Transverse colon (tissue), 4 donors: ENCODE measurements around the gene SOCS3. TPM values are rescaled to one million over a fixed set of nuclear protein-coding genes. Genes with fewer than 3 reads are reported as not detected.

Experiments
- DNase-seq: peaks from one replicate; pipeline ENCODE4 v3.0.0-alpha.2; 2019
- H3K27ac ChIP-seq, 4 donors: fragments of 200-600 bp; sonication (generic); 2 replicates each; pipeline ENCODE4 v1.5.1; 2016 to 2018; ENCODE audit warnings: inconsistent platforms in 4 of 4
- H3K27me3 ChIP-seq: fragments of 200-600 bp; sonication (generic); 2 replicates; pipeline ENCODE4 v1.5.1; 2017; ENCODE audit warnings: inconsistent platforms
- H3K36me3 ChIP-seq, 4 donors: fragments of 200-600 bp; sonication (generic); 2 replicates each; pipeline ENCODE4 v1.5.1; 2017 to 2019; ENCODE audit warnings: inconsistent platforms in 4 of 4
- H3K4me1 ChIP-seq, 4 donors: fragments of 200-600 bp; sonication (generic); 2 replicates each; pipeline ENCODE4 v1.5.1; 2017 to 2020; ENCODE audit warnings: inconsistent platforms in 4 of 4
- H3K4me3 ChIP-seq, 4 donors: fragments of 200-600 bp; sonication (generic); 1 replicate in 1 of 4; 2 replicates in 3 of 4; pipeline versions ENCODE4 v1.5.1 to v1.6.1; 2017 to 2019; ENCODE audit warnings: inconsistent platforms in 4 of 4
- H3K9me3 ChIP-seq, 2 donors: fragments of 200-600 bp; sonication (generic); 2 replicates each; pipeline ENCODE4 v1.5.1; 2017 to 2019; ENCODE audit warnings: inconsistent platforms in 2 of 2
- CTCF ChIP-seq, 5 experiments: fragments of 200-600 bp in 3 of 5; fragments of 450-650 bp in 2 of 5; sonication (generic) in 3 of 5; IDR thresholded peaks; 1 replicate in 2 of 5; 2 replicates in 3 of 5; pipeline ENCODE4 v1.5.1; 2016 to 2017; ENCODE audit warnings: antibody characterized with exemption in 5 of 5, inconsistent platforms in 3 of 5, mild to moderate bottlenecking in 2 of 5, moderate library complexity in 1 of 5
- EP300 ChIP-seq: sonication (generic); formaldehyde crosslinking; IDR thresholded peaks from one replicate; pipeline ENCODE4 v1.6.1; 2017; ENCODE audit warnings: antibody characterized with exemption, low read depth
- POLR2A ChIP-seq: fragments of 450-650 bp; IDR thresholded peaks from one replicate; pipeline ENCODE4 v1.6.1; 2016; ENCODE audit warnings: antibody characterized with exemption, mild to moderate bottlenecking, moderate library complexity
- POLR2AphosphoS5 ChIP-seq, 3 donors: sonication (generic); formaldehyde crosslinking; IDR thresholded peaks; one replicate each; pipeline ENCODE4 v1.6.1; 2016; ENCODE audit warnings: antibody characterized with exemption in 3 of 3
- WGBS, 2 donors: methylation state at CpG; one replicate each; pipeline ENCODE4 v1.1.5; 2018; ENCODE audit warnings: low coverage in 1 of 2; 5-methylcytosine and 5-hydroxymethylcytosine counted together
- in situ Hi-C, 4 donors: fragments of 200-750 bp; cut with MboI; loops; one replicate each; pipeline versions ENCODE4 v1.15.0 to v1.15.1; 2017; ENCODE audit warnings: low sequenced_read_pairs in 3 of 4, low pct_ligation_motif_present in 1 of 4, low pct_unique_long_range_greater_than_20kb in 1 of 4
- intact Hi-C: fragments of 100-400 bp; cut with DNase I; formaldehyde crosslinking; loops from one replicate; pipeline ENCODE4 v1.15.1; 2023; ENCODE audit warnings: low total_unique reads
- total RNA-seq, 4 donors: library from RNA; depleted of rRNA; stranded (reverse); fragments of >200 nt; gene quantifications; one replicate each; pipeline ENCODE4 v1.1.0, GENCODE V29; 2016

Gene SOCS3
- total RNA-seq, 4 donors from 2014 or later, result 22.3 to 230 (median 37.6) TPM

- in situ Hi-C loops, result no loop called here
- no peak for TF ChIP-seq POLR2A
- TF ChIP-seq EP300, result no peak
- no peak for TF ChIP-seq POLR2AphosphoS5 (IDR thresholded peaks at IDR 0.05)
- no peak for TF ChIP-seq CTCF (IDR thresholded peaks at IDR 0.05)
- H3K36me3 ChIP-seq, result no peaks in the 10 kb centered on the region
- H3K9me3 ChIP-seq, result no peaks in the 10 kb centered on the region
- peaks cover 21 to 56% (median 28%) of the 10 kb centered on the region in 4 donors for H3K4me1 ChIP-seq
- H3K4me3 ChIP-seq, result no peak overlapping the region
- no peaks in the 10 kb centered on the region for H3K27me3 ChIP-seq
- no peak for DNase-seq
- 88 to 90% methylated on average over 10 to 13 of the region's 13 CpGs for WGBS, 2 donors
- no peak overlapping the region for H3K27ac ChIP-seq
- intact Hi-C loops, result no loop called here
These were observed 13.1 kb downstream of the SOCS3 start for GRCh38 chr17:78346605-78347250.

- peaks cover 25 to 55% (median 32%) of the 10 kb centered on the region in 4 donors for H3K4me1 ChIP-seq
- intact Hi-C loops (no loop called here), in situ Hi-C loops (no loop called here)
- no peak for DNase-seq
- H3K27ac ChIP-seq, result no peak overlapping the region
- no peak overlapping the region for H3K4me3 ChIP-seq
- TF ChIP-seq EP300, result no peak
- TF ChIP-seq POLR2A, result no peak
- no peak for TF ChIP-seq CTCF (IDR thresholded peaks at IDR 0.05)
- no peak for TF ChIP-seq POLR2AphosphoS5 (IDR thresholded peaks at IDR 0.05)
- no peaks in the 10 kb centered on the region for H3K27me3 ChIP-seq
- WGBS, 2 donors, result 67 to 80% methylated on average over 2 to 8 of the region's 10 CpGs
- H3K36me3 ChIP-seq, result no peaks in the 10 kb centered on the region
- no peaks in the 10 kb centered on the region for H3K9me3 ChIP-seq
These were observed 13.9 kb downstream of the SOCS3 start for GRCh38 chr17:78345791-78346494.

- no peak for TF ChIP-seq POLR2AphosphoS5 (IDR thresholded peaks at IDR 0.05)
- TF ChIP-seq EP300, result no peak
- no peak for TF ChIP-seq POLR2A
- TF ChIP-seq CTCF (IDR thresholded peaks at IDR 0.05), result no peak
- no peaks in the 10 kb centered on the region for H3K36me3 ChIP-seq
- WGBS, 2 donors, result 86 to 93% methylated on average over 2 to 8 of the region's 8 CpGs
- no peak overlapping the region for H3K4me3 ChIP-seq
- intact Hi-C loops (no loop called here), in situ Hi-C loops (no loop called here)
- no peaks in the 10 kb centered on the region for H3K27me3 ChIP-seq
- no peak for DNase-seq
- no peak overlapping the region for H3K27ac ChIP-seq
- H3K4me1 ChIP-seq, result peaks cover 25 to 50% (median 32%) of the 10 kb centered on the region in 4 donors
- no peaks in the 10 kb centered on the region for H3K9me3 ChIP-seq
These were observed 14.7 kb downstream of the SOCS3 start for GRCh38 chr17:78345172-78345571.

- Histone ChIP-seq H3K27ac (no peak overlapping the region), H3K4me3 (no peak overlapping the region), H3K9me3 (no peaks in the 10 kb centered on the region), H3K4me1 (peaks cover 25 to 47% (median 32%) of the 10 kb centered on the region in 4 donors), H3K27me3 (no peaks in the 10 kb centered on the region), H3K36me3 (no peaks in the 10 kb centered on the region)
- intact Hi-C loops, result no loop called here
- WGBS, 2 donors, result 91 to 100% methylated on average over 1 to 10 of the region's 10 CpGs
- in situ Hi-C loops, result no loop called here
- DNase-seq, result no peak
- TF ChIP-seq POLR2AphosphoS5 (IDR thresholded peaks at IDR 0.05), result no peak
- TF ChIP-seq EP300, result no peak
- TF ChIP-seq POLR2A, result no peak
- no peak for TF ChIP-seq CTCF (IDR thresholded peaks at IDR 0.05)
These were observed 15.2 kb downstream of the SOCS3 start for GRCh38 chr17:78344666-78345065.
